Trophoblast cell (in vitro differentiated cells and primary cell): Measurements from ENCODE around the gene UQCRHL.

ENCODE experiments used
- DNase-seq, 2 donors: peaks; one replicate each; pipeline ENCODE4 v3.0.0-alpha.2; 2016
- H2AFZ ChIP-seq: 2 replicates; pipeline ENCODE4 v1.6.1; 2013; ENCODE audit warnings: low read length, moderate library complexity, mild to moderate bottlenecking; ENCODE audit not compliant: insufficient read depth, poor library complexity
- H2AK5ac ChIP-seq: 2 replicates; pipeline ENCODE4 v1.6.1; 2013; ENCODE audit warnings: mild to moderate bottlenecking, low read length
- H2BK120ac ChIP-seq: 2 replicates; pipeline ENCODE4 v1.6.1; 2013; ENCODE audit warnings: low read length, mild to moderate bottlenecking, moderate library complexity; ENCODE audit not compliant: insufficient read depth, poor library complexity
- H2BK12ac ChIP-seq: 2 replicates; pipeline ENCODE4 v1.6.1; 2013; ENCODE audit warnings: mild to moderate bottlenecking, low read length, moderate library complexity
- H2BK5ac ChIP-seq: 2 replicates; pipeline ENCODE4 v1.6.1; 2013; ENCODE audit warnings: low read length, low read depth, moderate library complexity, mild to moderate bottlenecking; ENCODE audit not compliant: poor library complexity
- H3K14ac ChIP-seq: 2 replicates; pipeline ENCODE4 v1.6.1; 2013; ENCODE audit warnings: mild to moderate bottlenecking, low read length
- H3K18ac ChIP-seq: 2 replicates; pipeline ENCODE4 v1.6.1; 2013; ENCODE audit warnings: mild to moderate bottlenecking, low read length
- H3K23ac ChIP-seq: 2 replicates; pipeline ENCODE4 v1.6.1; 2013; ENCODE audit warnings: low read length
- H3K27ac ChIP-seq: 2 replicates; pipeline ENCODE4 v1.5.1; 2013; ENCODE audit warnings: low read depth, mild to moderate bottlenecking, inconsistent platforms, low read length, moderate library complexity
- H3K27me3 ChIP-seq: 2 replicates; pipeline ENCODE4 v1.6.1; 2013; ENCODE audit warnings: inconsistent platforms, mild to moderate bottlenecking, low read length, moderate library complexity; ENCODE audit not compliant: insufficient read depth
- H3K36me3 ChIP-seq, 2 experiments: 1 replicate in 1 of 2; 2 replicates in 1 of 2; pipeline ENCODE4 v1.6.1; 2013; ENCODE audit warnings: low read length in 2 of 2, mild to moderate bottlenecking in 2 of 2, moderate library complexity in 1 of 2; ENCODE audit not compliant: insufficient read depth in 2 of 2, control insufficient read depth in 1 of 2
- H3K4ac ChIP-seq: 2 replicates; pipeline ENCODE4 v1.6.1; 2013; ENCODE audit warnings: low read depth, mild to moderate bottlenecking, low read length, moderate library complexity
- H3K4me1 ChIP-seq, 2 experiments: 1 replicate in 1 of 2; 2 replicates in 1 of 2; pipeline ENCODE4 v1.6.1; 2013; ENCODE audit warnings: low read length in 2 of 2, mild to moderate bottlenecking in 2 of 2, moderate library complexity in 1 of 2; ENCODE audit not compliant: insufficient read depth in 2 of 2, control insufficient read depth in 1 of 2
- H3K4me2 ChIP-seq: 2 replicates; pipeline ENCODE4 v1.6.1; 2013; ENCODE audit warnings: inconsistent platforms, mild to moderate bottlenecking, low read length, moderate library complexity
- H3K4me3 ChIP-seq: 2 replicates; pipeline ENCODE4 v1.5.1; 2013; ENCODE audit warnings: mild to moderate bottlenecking, low read depth, low read length, inconsistent platforms
- H3K79me1 ChIP-seq: one replicate; pipeline ENCODE4 v1.6.1; 2013; ENCODE audit warnings: low read length
- H3K79me2 ChIP-seq: 2 replicates; pipeline ENCODE4 v1.6.1; 2013; ENCODE audit warnings: low read length, mild to moderate bottlenecking; ENCODE audit not compliant: control insufficient read depth, insufficient read depth, poor library complexity
- H3K9ac ChIP-seq: 2 replicates; pipeline ENCODE4 v1.6.1; 2013; ENCODE audit warnings: mild to moderate bottlenecking, low read length
- H3K9me3 ChIP-seq: 2 replicates; pipeline ENCODE4 v1.6.1; 2013; ENCODE audit warnings: low read depth, mild to moderate bottlenecking, control low read depth, inconsistent platforms, low read length; ENCODE audit not compliant: insufficient read depth
- H4K12ac ChIP-seq: 2 replicates; pipeline ENCODE4 v1.6.1; 2013; ENCODE audit warnings: low read depth, mild to moderate bottlenecking, low read length, moderate library complexity
- H4K8ac ChIP-seq: 2 replicates; pipeline ENCODE4 v1.6.1; 2013; ENCODE audit warnings: low read depth, mild to moderate bottlenecking, low read length, moderate library complexity
- H4K91ac ChIP-seq: one replicate; pipeline ENCODE4 v1.6.1; 2013; ENCODE audit warnings: low read depth, mild to moderate bottlenecking, low read length, moderate library complexity
- WGBS: extraction: QIAGEN DNeasy Blood & Tissue Kit; methylation state at CpG from one replicate; pipeline ENCODE4 v1.1.7; 2013; ENCODE audit warnings: missing lambda C conversion rate; ENCODE audit not compliant: insufficient read length, insufficient coverage; ENCODE audit errors: extremely low coverage; 5-methylcytosine and 5-hydroxymethylcytosine counted together

The UQCRHL gene

GRCh38 chr1:15804060-15804459, 3.4 kb downstream of the UQCRHL start:
- Histone ChIP-seq H4K8ac (no peak overlapping the region), H2BK120ac (no peak overlapping the region), H4K91ac (no peak overlapping the region), H2BK5ac (no peak overlapping the region), H3K14ac (no peak overlapping the region), H2AK5ac (no peak overlapping the region), H3K4me1 (peaks cover 23 to 25% of the 10 kb centered on the region in 2 experiments), H2BK12ac (no peak overlapping the region), H3K4ac (no peak overlapping the region), H3K23ac (no peak overlapping the region), H3K79me2 (no peaks in the 10 kb centered on the region), H3K36me3 (no peaks in the 10 kb centered on the region), H3K18ac (no peak overlapping the region), H3K4me3 (no peak overlapping the region), H3K4me2 (no peak overlapping the region), H4K12ac (no peak overlapping the region), H2AFZ (no peak overlapping the region), H3K9me3 (no peaks in the 10 kb centered on the region), H3K27ac (no peak overlapping the region), H3K9ac (no peak overlapping the region), H3K79me1 (peaks cover 13% of the 10 kb centered on the region), H3K27me3 (no peaks in the 10 kb centered on the region)
- no CpG with 5 or more reads among the region's 8 CpGs for WGBS
- DNase-seq = no peak

- Histone ChIP-seq H3K9ac (no peak overlapping the region), H4K91ac (no peak overlapping the region), H2BK12ac (no peak overlapping the region), H3K4ac (no peak overlapping the region), H3K27ac (no peak overlapping the region), H3K36me3 (no peaks in the 10 kb centered on the region), H3K4me2 (no peak overlapping the region), H4K12ac (no peak overlapping the region), H4K8ac (no peak overlapping the region), H3K18ac (no peak overlapping the region), H3K27me3 (no peaks in the 10 kb centered on the region), H3K9me3 (no peaks in the 10 kb centered on the region), H3K14ac (no peak overlapping the region), H3K79me2 (no peaks in the 10 kb centered on the region), H2BK120ac (no peak overlapping the region), H2AFZ (no peak overlapping the region), H3K4me1 (peaks cover 22 to 23% of the 10 kb centered on the region in 2 experiments), H3K4me3 (no peak overlapping the region), H2AK5ac (no peak overlapping the region), H3K79me1 (peaks cover 13% of the 10 kb centered on the region), H2BK5ac (no peak overlapping the region), H3K23ac (no peak overlapping the region)
- DNase-seq = peak in 1 of 2 donors; percentile 61
- WGBS = no CpG with 5 or more reads among the region's 4 CpGs
Measured at GRCh38 chr1:15803380-15803779, 4.1 kb downstream of the UQCRHL start.

- H3K36me3 ChIP-seq = no peaks in the 10 kb centered on the region
- no peak overlapping the region for H3K23ac ChIP-seq
- H4K12ac ChIP-seq = no peak overlapping the region
- H3K79me1 ChIP-seq = peaks cover 20% of the 10 kb centered on the region
- H3K27ac ChIP-seq = no peak overlapping the region
- no peaks in the 10 kb centered on the region for H3K79me2 ChIP-seq
- H3K4me1 ChIP-seq = peaks cover 28 to 30% of the 10 kb centered on the region in 2 experiments
- H4K8ac ChIP-seq = no peak overlapping the region
- no peak overlapping the region for H3K9ac ChIP-seq
- H3K4ac ChIP-seq = no peak overlapping the region
- WGBS = no CpG with 5 or more reads among the region's 17 CpGs
- H3K27me3 ChIP-seq = no peaks in the 10 kb centered on the region
- peak overlapping the region; percentile 82 for H2BK12ac ChIP-seq
- peak overlapping the region; percentile 72 for H2AK5ac ChIP-seq
- DNase-seq = no peak
- peak overlapping the region; percentile 24 for H2AFZ ChIP-seq
- no peak overlapping the region for H2BK5ac ChIP-seq
- no peak overlapping the region for H3K14ac ChIP-seq
- H3K4me2 ChIP-seq = no peak overlapping the region
- no peaks in the 10 kb centered on the region for H3K9me3 ChIP-seq
- no peak overlapping the region for H3K4me3 ChIP-seq
- H2BK120ac ChIP-seq = no peak overlapping the region
- peak overlapping the region; percentile 22 for H4K91ac ChIP-seq
- H3K18ac ChIP-seq = no peak overlapping the region
Measured at GRCh38 chr1:15802234-15802965, 5.0 kb downstream of the UQCRHL start.

- Histone ChIP-seq H3K27me3 (no peaks in the 10 kb centered on the region), H2BK12ac (peak overlapping the region; percentile 63), H4K12ac (no peak overlapping the region), H3K27ac (peak overlapping the region; percentile 84), H3K4me2 (peak overlapping the region; percentile 60), H2BK5ac (peak overlapping the region; percentile 81), H4K91ac (peak overlapping the region; percentile 56), H3K18ac (peak overlapping the region; percentile 26), H3K4ac (no peak overlapping the region), H3K9me3 (no peaks in the 10 kb centered on the region), H3K4me3 (no peak overlapping the region), H2AFZ (no peak overlapping the region), H3K79me1 (peaks cover 22% of the 10 kb centered on the region), H3K36me3 (no peaks in the 10 kb centered on the region), H2AK5ac (no peak overlapping the region), H3K9ac (no peak overlapping the region), H4K8ac (peak overlapping the region; percentile 7), H3K4me1 (peaks cover 28 to 40% of the 10 kb centered on the region in 2 experiments), H2BK120ac (peak overlapping the region; percentile 82), H3K79me2 (no peaks in the 10 kb centered on the region), H3K23ac (no peak overlapping the region), H3K14ac (peak overlapping the region; percentile 16)
- peak; percentile 99 for DNase-seq
- WGBS = no CpG with 5 or more reads among the region's 22 CpGs
Measured at GRCh38 chr1:15799928-15800835, 7.3 kb downstream of the UQCRHL start.
